HCT116 (cell line): ENCODE measurements around the gene HDAC11. TPM values are rescaled to one million over a fixed set of nuclear protein-coding genes. Genes with fewer than 3 reads are reported as not detected.

Source experiments
- ATAC-seq: fragments of 200-7000 bp; cut with Tn5 transposase; 2 replicates; pipeline ENCODE4 v1.9.1; 2020; ENCODE audit warnings: mild to moderate bottlenecking, moderate library complexity
- BruUV-seq: library from RNA; stranded (reverse); fragments of 400-500 nt; replicated peaks from 2 replicates; lab custom pipeline; 2021; lab: Mats Ljungman, UMichigan
- CTCF ChIA-PET: fragments of 300-600 bp; sonication (Branson Sonifier 250); formaldehyde crosslinking; loops from one replicate; lab custom pipeline; 2021; ENCODE audit warnings: antibody characterized with exemption; lab: Charles Lee
- POLR2A ChIA-PET: fragments of 300-600, 350-600 bp; sonication (Branson Sonifier 250); formaldehyde crosslinking; loops from one replicate; lab custom pipeline; 2021; ENCODE audit warnings: antibody characterized with exemption; lab: Charles Lee
- RAD21 ChIA-PET, 2 experiments: fragments of 300-600 bp; sonication (Branson Sonifier 250); formaldehyde crosslinking; loops; one replicate each; lab custom pipeline; 2023; ENCODE audit warnings: low total read pairs in 2 of 2; ENCODE audit not compliant: uncharacterized antibody in 2 of 2, unreplicated experiment in 2 of 2, low non-redundant PET in 1 of 2; lab: Charles Lee
- DNase-seq: peaks from one replicate; pipeline ENCODE4 v3.0.0-alpha.2; 2010; ENCODE audit warnings: low read depth, low spot score
- H2AFZ ChIP-seq: fragments of 200-600 bp; shearing (Covaris generic), sonication (generic); 2 replicates; pipeline ENCODE4 v1.6.1; 2017; ENCODE audit warnings: low read depth, mixed run types, mixed read lengths, antibody characterized with exemption, low read length; ENCODE audit not compliant: poor library complexity, severe bottlenecking
- H3K27ac ChIP-seq: 2 replicates; pipeline ENCODE4 v1.5.1; 2012; ENCODE audit warnings: low read depth, low read length
- H3K27me3 ChIP-seq: fragments of 200-600 bp; sonication (generic); 2 replicates; pipeline ENCODE4 v1.6.1; 2016; ENCODE audit warnings: mixed run types, low read length, mixed read lengths; ENCODE audit not compliant: insufficient read depth
- H3K36me3 ChIP-seq, 2 experiments: fragments of 200-500 bp in 1 of 2; fragments of 200-600 bp in 1 of 2; sonication (Bioruptor generic) in 1 of 2; sonication (generic) in 1 of 2; 2 replicates each; pipeline versions ENCODE4 v1.5.1 to v1.6.1; 2014 to 2016; ENCODE audit warnings: low read length in 2 of 2, inconsistent platforms in 1 of 2, mixed read lengths in 1 of 2, mixed run types in 1 of 2; ENCODE audit not compliant: insufficient read depth in 2 of 2, control insufficient read depth in 1 of 2
- H3K4me1 ChIP-seq, 2 experiments: fragments of 200-600 bp in 1 of 2; sonication (generic) in 1 of 2; 2 replicates each; pipeline versions ENCODE4 v1.5.1 to v1.6.1; 2012 to 2017; ENCODE audit warnings: low read length in 2 of 2, inconsistent platforms in 1 of 2, mild to moderate bottlenecking in 1 of 2, mixed read lengths in 1 of 2, mixed run types in 1 of 2, moderate library complexity in 1 of 2; ENCODE audit not compliant: insufficient read depth in 2 of 2, control insufficient read depth in 1 of 2
- H3K4me2 ChIP-seq: fragments of 200-600 bp; sonication (generic); 2 replicates; pipeline ENCODE4 v1.6.1; 2017; ENCODE audit warnings: mixed run types, low read length, mixed read lengths
- H3K4me3 ChIP-seq, 2 experiments: fragments of 200-600 bp in 1 of 2; sonication (generic) in 1 of 2; replicated peaks in 1 of 2; 2 replicates each; pipeline ENCODE4 v1.5.1; 2011 to 2016; ENCODE audit warnings: low read length in 2 of 2, control low read depth in 1 of 2, low read depth in 1 of 2, mild to moderate bottlenecking in 1 of 2, mixed read lengths in 1 of 2, mixed run types in 1 of 2
- H3K79me2 ChIP-seq: fragments of 200-600 bp; sonication (generic); 2 replicates; pipeline ENCODE4 v1.6.1; 2017; ENCODE audit warnings: mild to moderate bottlenecking, mixed run types, low read length, moderate library complexity, mixed read lengths; ENCODE audit not compliant: insufficient read depth
- H3K9ac ChIP-seq: fragments of 200-600 bp; sonication (generic); 2 replicates; pipeline ENCODE4 v1.6.1; 2016; ENCODE audit warnings: low read length, mixed read lengths
- H3K9me2 ChIP-seq: fragments of 200-600 bp; sonication (generic), shearing (Covaris generic); 2 replicates; pipeline ENCODE4 v1.6.1; 2017; ENCODE audit warnings: mixed run types, mild to moderate bottlenecking, moderate library complexity; ENCODE audit not compliant: insufficient read depth
- H3K9me3 ChIP-seq, 2 experiments: fragments of 200-500 bp in 1 of 2; fragments of 200-600 bp in 1 of 2; sonication (Bioruptor generic) in 1 of 2; sonication (generic) in 1 of 2; 2 replicates each; pipeline ENCODE4 v1.6.1; 2014 to 2017; ENCODE audit warnings: low read length in 2 of 2, mixed read lengths in 2 of 2, inconsistent platforms in 1 of 2, low read depth in 1 of 2, mild to moderate bottlenecking in 1 of 2, mixed run types in 1 of 2, moderate library complexity in 1 of 2; ENCODE audit not compliant: control insufficient read depth in 1 of 2, insufficient read depth in 1 of 2
- H4K20me1 ChIP-seq: fragments of 200-600 bp; sonication (generic), shearing (Covaris generic); 2 replicates; pipeline ENCODE4 v1.6.1; 2017; ENCODE audit warnings: mixed run types, mild to moderate bottlenecking, moderate library complexity; ENCODE audit not compliant: insufficient read depth
- CBX3 ChIP-seq: IDR thresholded peaks from 2 replicates; pipeline ENCODE4 v1.6.1; 2012; ENCODE audit warnings: low read depth
- CEBPB ChIP-seq: IDR thresholded peaks from 2 replicates; pipeline ENCODE4 v1.6.1; 2012; ENCODE audit warnings: low read depth
- CTCF ChIP-seq, 3 experiments: fragments of 200-600 bp in 1 of 3; sonication (generic) in 1 of 3; IDR thresholded peaks in 2 of 3; conservative IDR thresholded peaks in 1 of 3; 2 replicates each; pipeline ENCODE4 v1.5.1; 2012 to 2017; ENCODE audit warnings: low read depth in 2 of 3, low read length in 2 of 3, antibody characterized with exemption in 1 of 3, borderline replicate concordance in 1 of 3, control low read depth in 1 of 3, mild to moderate bottlenecking in 1 of 3, mixed read lengths in 1 of 3, mixed run types in 1 of 3, moderate library complexity in 1 of 3; ENCODE audit not compliant: insufficient read depth in 1 of 3
- EGR1 ChIP-seq: IDR thresholded peaks from 2 replicates; pipeline ENCODE4 v1.6.1; 2012; ENCODE audit warnings: low read depth
- EZH2 ChIP-seq: fragments of 200-600 bp; sonication (generic); IDR thresholded peaks from 2 replicates; pipeline ENCODE4 v1.6.1; 2017; ENCODE audit warnings: antibody characterized with exemption, mixed run types
- EZH2phosphoT487 ChIP-seq: fragments of 200-600 bp; IDR thresholded peaks from 2 replicates; pipeline ENCODE4 v1.6.1; 2018; ENCODE audit warnings: antibody characterized with exemption, borderline replicate concordance
- JUND ChIP-seq: IDR thresholded peaks from 2 replicates; pipeline ENCODE4 v1.6.1; 2012
- POLR2A ChIP-seq: IDR thresholded peaks from 2 replicates; pipeline ENCODE4 v1.7.0; 2011; ENCODE audit warnings: borderline replicate concordance; ENCODE audit not compliant: insufficient read depth, insufficient read length; ENCODE audit errors: extremely low read depth
- POLR2AphosphoS5 ChIP-seq: IDR thresholded peaks from 2 replicates; pipeline ENCODE4 v1.6.1; 2011; ENCODE audit warnings: mild to moderate bottlenecking, low read depth, low read length, moderate library complexity
- RAD21 ChIP-seq: IDR thresholded peaks from 2 replicates; pipeline ENCODE4 v1.6.1; 2012; ENCODE audit warnings: low read depth, mild to moderate bottlenecking
- REST ChIP-seq: IDR thresholded peaks from 2 replicates; pipeline ENCODE4 v1.6.1; 2012; ENCODE audit warnings: low read depth
- SIN3A ChIP-seq: IDR thresholded peaks from 2 replicates; pipeline ENCODE4 v1.6.1; 2012; ENCODE audit warnings: low read depth
- SP1 ChIP-seq: IDR thresholded peaks from 2 replicates; pipeline ENCODE4 v1.6.1; 2012; ENCODE audit warnings: low read depth
- ZBTB33 ChIP-seq: IDR thresholded peaks from 2 replicates; pipeline ENCODE4 v1.6.1; 2011; ENCODE audit warnings: mild to moderate bottlenecking, low read length, moderate library complexity; ENCODE audit not compliant: insufficient replicate concordance; ENCODE audit errors: extremely low read depth
- ZFX ChIP-seq: fragments of 450-650 bp; IDR thresholded peaks from 2 replicates; pipeline ENCODE4 v1.6.1; 2017
- ZNF274 ChIP-seq: fragments of 200-500 bp; sonication (Bioruptor generic); IDR thresholded peaks from 2 replicates; pipeline ENCODE4 v1.6.1; 2014; ENCODE audit warnings: mild to moderate bottlenecking, low read depth, low read length, inconsistent platforms
- intact Hi-C: fragments of 100-400 bp; cut with micrococcal nuclease; formaldehyde crosslinking; loops from 2 replicates; pipeline ENCODE4 v1.10.0; 2022
- total RNA-seq: library from RNA; stranded (reverse); gene quantifications from one replicate; pipeline ENCODE4 v1.2.1, GENCODE V29; 2021; ENCODE audit not compliant: unreplicated experiment
- TF ChIP-seq, protein P1 (sequence below): IDR thresholded peaks from 2 replicates; pipeline ENCODE4 v1.6.1; 2012

The HDAC11 gene
- total RNA-seq, 1 experiment from 2014 or later, result 16.1 TPM

- intact Hi-C loops, result no loop called here
- no TSS peak for BruUV-seq
Measured at GRCh38 chr3:13477943-13478342, 2.2 kb upstream of the HDAC11 start.

More at GRCh38 chr3:13477943-13478342, 2.2 kb upstream of the HDAC11 start:
- Histone ChIP-seq H3K27ac (no peak overlapping the region), H3K36me3 (no peaks in the 10 kb centered on the region), H3K27me3 (no peaks in the 10 kb centered on the region), H3K79me2 (no peaks in the 10 kb centered on the region; the same call in 1 of the 2 replicates), H2AFZ (no peak overlapping the region), H3K9ac (no peak overlapping the region), H3K9me2 (no peaks in the 10 kb centered on the region), H3K9me3 (no peaks in the 10 kb centered on the region), H3K4me2 (no peak overlapping the region), H4K20me1 (no peaks in the 10 kb centered on the region), H3K4me1 (peaks cover 8 to 29% of the 10 kb centered on the region in 2 experiments), H3K4me3 (no peak overlapping the region)
- ChIA-PET RAD21 (no interaction called here), CTCF (no interaction called here), POLR2A (no interaction called here)
- no peak for ATAC-seq
- DNase-seq, result no peak
- TF ChIP-seq RAD21, result no peak
- TF ChIP-seq CEBPB, result no peak
- no peak for TF ChIP-seq SP1
- TF ChIP-seq CTCF (IDR thresholded peaks at IDR 0.05 in 2 of 3, conservative IDR thresholded peaks at IDR 0.05 in 1 of 3; ENCODE audit: borderline replicate concordance in 1 of 3, insufficient read depth in 1 of 3, low read depth in 2 of 3, low read length in 2 of 3), result no peak
- no peak for TF ChIP-seq ZBTB33
- TF ChIP-seq POLR2AphosphoS5, result no peak
- no peak for TF ChIP-seq JUND
- no peak for TF ChIP-seq EGR1
- TF ChIP-seq ZNF274, result no peak
- TF ChIP-seq, protein P1, sequence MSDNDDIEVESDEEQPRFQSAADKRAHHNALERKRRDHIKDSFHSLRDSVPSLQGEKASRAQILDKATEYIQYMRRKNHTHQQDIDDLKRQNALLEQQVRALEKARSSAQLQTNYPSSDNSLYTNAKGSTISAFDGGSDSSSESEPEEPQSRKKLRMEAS, result no peak
- TF ChIP-seq SIN3A, result no peak
- TF ChIP-seq EZH2, result no peak
- no peak for TF ChIP-seq ZFX
- TF ChIP-seq REST, result no peak
- no peak for TF ChIP-seq POLR2A
- no peak for TF ChIP-seq CBX3
- no peak for TF ChIP-seq EZH2phosphoT487
